ENCODE results near the gene SLC6A11. TPM values are rescaled to one million over a fixed set of nuclear protein-coding genes. Genes with fewer than 3 reads are reported as not detected.

The SLC6A11 gene
- total RNA-seq, 1 donor from 2014 or later, result 4.1 TPM

- no peak for DNase-seq (ENCODE audit: low spot score)
These were observed 114.1 kb downstream of the SLC6A11 start for GRCh38 chr3:10929978-10930665.

GRCh38 chr3:10930666-10931040, 114.6 kb downstream of the SLC6A11 start:
- peak; percentile 12 for DNase-seq (ENCODE audit: low spot score)

- no peak for DNase-seq (ENCODE audit: low spot score)
These were observed 116.6 kb downstream of the SLC6A11 start for GRCh38 chr3:10932596-10932995.

GRCh38 chr3:10933021-10933420, 117.0 kb downstream of the SLC6A11 start:
- no peak for DNase-seq (ENCODE audit: low spot score)

GRCh38 chr3:10933470-10933804, 117.4 kb downstream of the SLC6A11 start:
- DNase-seq (ENCODE audit: low spot score), result no peak

GRCh38 chr3:10933805-10934481, 117.9 kb downstream of the SLC6A11 start:
- DNase-seq (ENCODE audit: low spot score), result no peak

GRCh38 chr3:10935028-10935427, 119.0 kb downstream of the SLC6A11 start:
- DNase-seq (ENCODE audit: low spot score), result no peak

GRCh38 chr3:10935846-10936631, 120.0 kb downstream of the SLC6A11 start:
- DNase-seq (ENCODE audit: low spot score), result no peak

GRCh38 chr3:10936686-10937085, 120.7 kb downstream of the SLC6A11 start:
- DNase-seq (ENCODE audit: low spot score), result no peak

GRCh38 chr3:10937141-10937825, 121.3 kb downstream of the SLC6A11 start:
- no peak for DNase-seq (ENCODE audit: low spot score)

GRCh38 chr3:10939556-10939955, 123.5 kb downstream of the SLC6A11 start:
- DNase-seq (ENCODE audit: low spot score), result no peak

- no peak for DNase-seq (ENCODE audit: low spot score)
These were observed 124.1 kb downstream of the SLC6A11 start for GRCh38 chr3:10940106-10940505.

- no peak for DNase-seq (ENCODE audit: low spot score)
These were observed 125.9 kb downstream of the SLC6A11 start for GRCh38 chr3:10941972-10942371.

- no peak for DNase-seq (ENCODE audit: low spot score)
These were observed 126.7 kb downstream of the SLC6A11 start for GRCh38 chr3:10942690-10943205.

GRCh38 chr3:10944866-10945265, 128.8 kb downstream of the SLC6A11 start:
- DNase-seq (ENCODE audit: low spot score), result no peak

GRCh38 chr3:10945683-10946287, 129.8 kb downstream of the SLC6A11 start:
- no peak for DNase-seq (ENCODE audit: low spot score)

- DNase-seq (ENCODE audit: low spot score), result peak; percentile 72
These were observed 130.5 kb downstream of the SLC6A11 start for GRCh38 chr3:10946526-10946925.

GRCh38 chr3:10948326-10948725, 132.3 kb downstream of the SLC6A11 start:
- no peak for DNase-seq (ENCODE audit: low spot score)

GRCh38 chr3:10949197-10949596, 133.2 kb downstream of the SLC6A11 start:
- DNase-seq (ENCODE audit: low spot score), result no peak

- no peak for DNase-seq (ENCODE audit: low spot score)
These were observed 134.7 kb downstream of the SLC6A11 start for GRCh38 chr3:10950476-10951294.

Data from ureter (tissue), 1 donor.